Colonic mucosa (tissue), 4 donors: ENCODE measurements around the gene MTREX. TPM values are rescaled to one million over a fixed set of nuclear protein-coding genes. Genes with fewer than 3 reads are reported as not detected.

Experiments
- DNase-seq: peaks from one replicate; pipeline ENCODE4 v3.0.0-alpha.2; 2020
- H3K27ac ChIP-seq: fragments of 200-600 bp; one replicate; pipeline ENCODE4 v1.8.0; 2021
- H3K27me3 ChIP-seq: fragments of 200-600 bp; one replicate; pipeline ENCODE4 v1.8.0; 2021
- H3K36me3 ChIP-seq: fragments of 200-600 bp; one replicate; pipeline ENCODE4 v1.8.0; 2021
- H3K4me1 ChIP-seq: fragments of 200-600 bp; one replicate; pipeline ENCODE4 v1.8.0; 2021; ENCODE audit warnings: mild to moderate bottlenecking
- H3K4me3 ChIP-seq: fragments of 200-600 bp; one replicate; pipeline ENCODE4 v1.8.0; 2021
- H3K9ac ChIP-seq, 2 donors: one replicate each; pipeline ENCODE4 v1.7.0; 2013; ENCODE audit warnings: control low read depth in 2 of 2, low read depth in 2 of 2, low read length in 2 of 2
- H3K9me3 ChIP-seq: fragments of 200-600 bp; one replicate; pipeline ENCODE4 v1.8.0; 2021
- intact Hi-C: fragments of 100-400 bp; cut with DNase I; formaldehyde crosslinking; loops from one replicate; pipeline ENCODE4 v1.14.1; 2022
- total RNA-seq, 2 donors: library from RNA; stranded (reverse); fragmentation: NEBNext Ultra II Directional in 1 of 2; extraction: Animal tissue kit (Norgen Biotek cat#: 25700) in 1 of 2; gene quantifications; one replicate each; pipeline ENCODE4 v1.2.1, GENCODE V29; 2021
- TF ChIP-seq, protein P1 (sequence below): fragments of 200-600 bp; IDR thresholded peaks from one replicate; pipeline ENCODE4 v1.8.0; 2022; ENCODE audit warnings: antibody characterized with exemption, mild to moderate bottlenecking
- donor health status: healthy.
- donor health status: DM: no; HTN: no; CAD: no.
- donor health status: DM: no; HTN: no; CAD: no.

Gene MTREX
- total RNA-seq, 2 donors from 2014 or later = 53.7 to 69.0 TPM

DNA sequence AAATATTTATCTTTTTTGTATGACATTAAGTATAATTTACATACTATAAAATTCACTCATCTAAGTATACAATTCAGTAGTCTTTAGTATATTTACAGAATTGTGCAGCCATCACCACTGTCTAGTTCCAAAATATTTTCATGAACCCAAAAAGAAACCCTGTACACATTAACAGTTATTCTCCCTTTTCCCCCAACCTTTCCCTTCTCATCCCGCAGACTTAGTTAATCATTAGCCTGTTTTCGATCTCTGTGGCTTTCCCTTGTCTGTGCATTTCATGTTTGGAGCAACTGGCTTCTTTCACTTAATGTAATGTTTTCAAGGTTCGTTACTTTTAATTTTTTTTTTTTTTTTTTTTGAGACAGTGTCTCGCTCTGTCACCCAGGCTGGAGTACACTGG, 37.5 kb downstream of the MTREX start:
- Histone ChIP-seq H3K9me3 (no peaks in the 10 kb centered on the region), H3K4me3 (no peak overlapping the region), H3K9ac (no peak overlapping the region), H3K4me1 (no peaks in the 10 kb centered on the region), H3K27me3 (no peaks in the 10 kb centered on the region), H3K27ac (no peak overlapping the region), H3K36me3 (no peaks in the 10 kb centered on the region)
- TF ChIP-seq, protein P1, sequence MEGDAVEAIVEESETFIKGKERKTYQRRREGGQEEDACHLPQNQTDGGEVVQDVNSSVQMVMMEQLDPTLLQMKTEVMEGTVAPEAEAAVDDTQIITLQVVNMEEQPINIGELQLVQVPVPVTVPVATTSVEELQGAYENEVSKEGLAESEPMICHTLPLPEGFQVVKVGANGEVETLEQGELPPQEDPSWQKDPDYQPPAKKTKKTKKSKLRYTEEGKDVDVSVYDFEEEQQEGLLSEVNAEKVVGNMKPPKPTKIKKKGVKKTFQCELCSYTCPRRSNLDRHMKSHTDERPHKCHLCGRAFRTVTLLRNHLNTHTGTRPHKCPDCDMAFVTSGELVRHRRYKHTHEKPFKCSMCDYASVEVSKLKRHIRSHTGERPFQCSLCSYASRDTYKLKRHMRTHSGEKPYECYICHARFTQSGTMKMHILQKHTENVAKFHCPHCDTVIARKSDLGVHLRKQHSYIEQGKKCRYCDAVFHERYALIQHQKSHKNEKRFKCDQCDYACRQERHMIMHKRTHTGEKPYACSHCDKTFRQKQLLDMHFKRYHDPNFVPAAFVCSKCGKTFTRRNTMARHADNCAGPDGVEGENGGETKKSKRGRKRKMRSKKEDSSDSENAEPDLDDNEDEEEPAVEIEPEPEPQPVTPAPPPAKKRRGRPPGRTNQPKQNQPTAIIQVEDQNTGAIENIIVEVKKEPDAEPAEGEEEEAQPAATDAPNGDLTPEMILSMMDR = no peak
- DNase-seq = no peak
- intact Hi-C loops = no loop called here

DNA sequence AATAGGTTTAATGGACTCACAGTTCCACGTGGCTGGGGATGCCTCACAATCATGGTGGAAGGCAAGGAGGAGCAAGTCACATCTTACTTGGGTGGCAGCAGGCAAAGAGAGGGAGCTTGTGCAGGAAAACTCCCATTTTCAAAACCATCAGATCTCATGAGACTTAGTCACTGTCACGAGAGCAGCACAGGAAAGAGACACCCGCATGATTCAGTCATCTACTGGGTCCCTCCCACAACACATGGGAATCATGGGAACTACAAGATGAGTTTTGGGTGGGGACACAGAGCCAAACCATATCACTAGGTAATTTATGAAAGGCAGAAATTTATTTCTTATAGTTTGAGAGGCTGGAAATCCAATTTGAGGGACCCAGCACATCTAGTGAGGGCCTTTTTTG, 40.0 kb downstream of the MTREX start:
- Histone ChIP-seq H3K27ac (no peak overlapping the region), H3K4me3 (no peak overlapping the region), H3K9me3 (no peaks in the 10 kb centered on the region), H3K36me3 (no peaks in the 10 kb centered on the region), H3K4me1 (no peaks in the 10 kb centered on the region), H3K9ac (no peak overlapping the region), H3K27me3 (no peaks in the 10 kb centered on the region)
- intact Hi-C loops = no loop called here
- TF ChIP-seq, protein P1 = no peak
- DNase-seq = no peak

DNA sequence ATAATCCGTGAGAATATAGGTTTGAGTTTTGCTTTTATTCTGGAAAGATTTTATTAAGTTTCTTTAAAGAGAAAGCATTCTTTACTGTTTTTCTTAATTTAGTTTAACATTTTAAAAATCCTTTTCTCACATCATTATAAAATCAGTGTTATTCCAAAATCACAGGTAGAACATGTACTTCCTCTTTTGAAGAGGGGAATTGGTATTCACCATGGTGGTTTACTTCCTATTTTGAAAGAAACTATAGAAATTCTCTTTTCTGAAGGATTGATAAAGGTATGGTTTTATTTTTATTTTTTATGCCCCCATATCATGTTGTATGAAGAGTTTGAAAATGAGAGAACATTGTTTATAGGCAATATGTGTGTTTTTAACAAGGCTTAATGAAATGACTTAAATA, 43.0 kb downstream of the MTREX start:
- no peak for DNase-seq
- Histone ChIP-seq H3K36me3 (peaks cover 10% of the 10 kb centered on the region), H3K27me3 (no peaks in the 10 kb centered on the region), H3K9me3 (no peaks in the 10 kb centered on the region), H3K9ac (no peak overlapping the region), H3K4me1 (no peaks in the 10 kb centered on the region), H3K27ac (no peak overlapping the region), H3K4me3 (no peak overlapping the region)
- intact Hi-C loops = no loop called here
- TF ChIP-seq, protein P1 = no peak

DNA sequence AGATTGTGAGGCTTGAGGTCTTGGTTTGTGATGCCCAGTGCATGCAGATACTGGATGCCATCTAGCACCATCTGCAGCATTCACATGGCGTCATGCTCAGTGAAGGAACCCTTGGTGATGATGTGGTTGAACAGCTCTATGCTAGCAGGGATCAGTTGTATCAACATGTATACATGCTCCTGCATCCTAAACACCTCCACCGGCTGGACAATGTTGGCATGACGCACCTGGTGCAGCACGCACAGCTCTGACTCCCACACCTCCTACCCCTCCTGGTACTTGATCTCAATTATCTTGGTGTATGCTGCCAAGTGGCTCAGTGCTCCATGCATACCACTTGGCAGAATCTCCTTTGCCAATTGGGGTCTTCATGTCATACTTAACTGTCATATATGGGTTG, 49.1 kb downstream of the MTREX start:
- TF ChIP-seq, protein P1 = no peak
- peaks cover 10% of the 10 kb centered on the region for H3K36me3 ChIP-seq
- no peak overlapping the region for H3K9ac ChIP-seq
- no peak overlapping the region for H3K4me3 ChIP-seq
- H3K27me3 ChIP-seq = no peaks in the 10 kb centered on the region
- no peak overlapping the region for H3K27ac ChIP-seq
- H3K9me3 ChIP-seq = no peaks in the 10 kb centered on the region
- H3K4me1 ChIP-seq = no peaks in the 10 kb centered on the region
- no peak for DNase-seq
- intact Hi-C loops = loop anchor here (5.0 kb wide), 1 partner anchor 45 kb away; no protein-coding TSS in a partner anchor

DNA sequence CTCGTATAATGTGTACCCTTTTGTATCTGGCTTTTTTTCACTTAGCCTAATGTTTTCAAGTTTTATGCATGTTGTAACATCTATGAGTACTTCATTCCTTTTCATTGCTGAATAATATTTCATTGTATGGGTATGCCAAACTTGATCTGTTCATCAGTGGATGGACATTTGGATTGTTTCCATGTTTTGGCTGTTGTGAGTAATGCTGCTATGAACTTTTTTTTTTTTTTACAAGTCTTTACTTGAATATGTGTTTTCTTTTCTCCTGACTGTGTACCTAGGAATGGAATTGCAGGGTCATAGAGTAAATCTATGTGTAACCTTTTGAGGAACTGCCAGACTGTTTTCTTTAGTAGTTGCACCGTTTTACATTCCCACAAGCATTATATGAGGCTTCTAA, 52.4 kb downstream of the MTREX start:
- Histone ChIP-seq H3K9ac (no peak overlapping the region), H3K27ac (no peak overlapping the region), H3K36me3 (no peaks in the 10 kb centered on the region), H3K4me3 (no peak overlapping the region), H3K27me3 (no peaks in the 10 kb centered on the region), H3K9me3 (no peaks in the 10 kb centered on the region), H3K4me1 (no peaks in the 10 kb centered on the region)
- TF ChIP-seq, protein P1 = no peak
- intact Hi-C loops = no loop called here
- DNase-seq = no peak

DNA sequence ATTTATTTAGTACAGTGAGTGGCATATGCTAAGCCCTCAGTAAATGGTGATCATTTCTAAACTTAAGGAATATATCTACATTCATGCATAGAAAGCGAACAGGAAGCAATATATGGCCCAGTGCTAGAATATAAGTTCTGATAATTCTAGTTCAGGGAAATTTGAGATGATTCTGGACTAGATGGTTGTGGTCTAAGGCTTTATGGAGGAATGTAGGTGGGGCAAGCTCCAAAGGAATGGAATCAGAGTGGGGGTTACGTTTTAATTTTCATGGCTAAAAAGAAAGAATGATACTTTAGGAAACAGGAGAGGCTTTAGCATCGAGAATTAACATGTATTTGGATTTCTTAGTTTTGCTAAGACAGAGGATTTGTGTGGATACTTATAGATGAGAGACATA, 56.1 kb downstream of the MTREX start:
- TF ChIP-seq, protein P1 = no peak
- H3K36me3 ChIP-seq = no peaks in the 10 kb centered on the region
- H3K27me3 ChIP-seq = no peaks in the 10 kb centered on the region
- intact Hi-C loops = no loop called here
- H3K9ac ChIP-seq = no peak overlapping the region
- H3K4me1 ChIP-seq = no peaks in the 10 kb centered on the region
- no peak overlapping the region for H3K4me3 ChIP-seq
- no peaks in the 10 kb centered on the region for H3K9me3 ChIP-seq
- no peak for DNase-seq
- H3K27ac ChIP-seq = no peak overlapping the region
